NT2/D1 (cell line): ENCODE data around the gene SPOCK2.

Source experiments
- SUZ12 ChIP-seq: IDR thresholded peaks from 2 replicates; pipeline ENCODE4 v1.6.1; 2011; ENCODE audit not compliant: insufficient read length, insufficient read depth; ENCODE audit errors: extremely low read depth
- YY1 ChIP-seq: IDR thresholded peaks from 2 replicates; pipeline ENCODE4 v1.6.1; 2011; ENCODE audit not compliant: insufficient read length, insufficient read depth
- ZNF274 ChIP-seq: IDR thresholded peaks from 2 replicates; pipeline ENCODE4 v1.6.1; 2011; ENCODE audit warnings: mild to moderate bottlenecking, low read depth, low read length

- no peak for TF ChIP-seq SUZ12
- TF ChIP-seq ZNF274: no peak
- TF ChIP-seq YY1: no peak
Observed at GRCh38 chr10:72063703-72064391, 24.5 kb downstream of the SPOCK2 start.
